GM18508 (cell line): ENCODE results near the gene CCDC50.

Experiments used
- ATAC-seq: cut with Tn5 transposase; IDR thresholded peaks from one replicate; pipeline ENCODE4 v1.9.1; 2021; ENCODE audit warnings: moderate number of reproducible peaks; ENCODE audit not compliant: insufficient read depth, unreplicated experiment

CCDC50 gene

GRCh38 chr3:191372122-191372521 lies 42.9 kb downstream of the CCDC50 start:
- no peak for ATAC-seq

- ATAC-seq = no peak
These were observed 44.1 kb downstream of the CCDC50 start for GRCh38 chr3:191373327-191373726.

- ATAC-seq = no peak
These were observed 47.4 kb downstream of the CCDC50 start for GRCh38 chr3:191376516-191377141.

GRCh38 chr3:191378142-191378812 lies 49.1 kb downstream of the CCDC50 start:
- no peak for ATAC-seq

GRCh38 chr3:191379446-191379845 lies 50.3 kb downstream of the CCDC50 start:
- no peak for ATAC-seq

GRCh38 chr3:191380001-191380400 lies 50.8 kb downstream of the CCDC50 start:
- ATAC-seq = no peak

- no peak for ATAC-seq
These were observed 52.1 kb downstream of the CCDC50 start for GRCh38 chr3:191381303-191381702.

GRCh38 chr3:191382661-191383060 lies 53.5 kb downstream of the CCDC50 start:
- ATAC-seq = no peak

- ATAC-seq = no peak
These were observed 53.9 kb downstream of the CCDC50 start for GRCh38 chr3:191383124-191383523.

- no peak for ATAC-seq
These were observed 55.9 kb downstream of the CCDC50 start for GRCh38 chr3:191385101-191385500.

GRCh38 chr3:191387441-191388077 lies 58.4 kb downstream of the CCDC50 start:
- ATAC-seq = no peak

- ATAC-seq = no peak
These were observed 59.6 kb downstream of the CCDC50 start for GRCh38 chr3:191388823-191389222.

- no peak for ATAC-seq
These were observed 61.4 kb downstream of the CCDC50 start for GRCh38 chr3:191390580-191390979.

GRCh38 chr3:191391861-191392808 lies 62.9 kb downstream of the CCDC50 start:
- ATAC-seq = no peak

GRCh38 chr3:191393146-191393545 lies 64.0 kb downstream of the CCDC50 start:
- ATAC-seq = no peak

GRCh38 chr3:191397771-191398170 lies 68.6 kb downstream of the CCDC50 start:
- ATAC-seq = no peak

GRCh38 chr3:191398607-191399006 lies 69.4 kb downstream of the CCDC50 start:
- no peak for ATAC-seq

GRCh38 chr3:191399918-191400317 lies 70.7 kb downstream of the CCDC50 start:
- no peak for ATAC-seq

- ATAC-seq = no peak
These were observed 72.7 kb downstream of the CCDC50 start for GRCh38 chr3:191401775-191402357.

GRCh38 chr3:191409791-191410359 lies 80.7 kb downstream of the CCDC50 start:
- no peak for ATAC-seq
